GM21717 (cell line): ENCODE measurements around the gene LPAR1.

Source experiments
- ATAC-seq: cut with Tn5 transposase; IDR thresholded peaks from one replicate; pipeline ENCODE4 v1.9.1; 2021; ENCODE audit warnings: mild to moderate bottlenecking, moderate library complexity; ENCODE audit not compliant: unreplicated experiment

LPAR1 gene

GRCh38 chr9:110958847-110959246, 79.4 kb downstream of the LPAR1 start:
- no peak for ATAC-seq

- ATAC-seq, result no peak
Observed at GRCh38 chr9:110954822-110955291, 83.4 kb downstream of the LPAR1 start.

- ATAC-seq, result no peak
Observed at GRCh38 chr9:110952540-110952859, 85.8 kb downstream of the LPAR1 start.

DNA sequence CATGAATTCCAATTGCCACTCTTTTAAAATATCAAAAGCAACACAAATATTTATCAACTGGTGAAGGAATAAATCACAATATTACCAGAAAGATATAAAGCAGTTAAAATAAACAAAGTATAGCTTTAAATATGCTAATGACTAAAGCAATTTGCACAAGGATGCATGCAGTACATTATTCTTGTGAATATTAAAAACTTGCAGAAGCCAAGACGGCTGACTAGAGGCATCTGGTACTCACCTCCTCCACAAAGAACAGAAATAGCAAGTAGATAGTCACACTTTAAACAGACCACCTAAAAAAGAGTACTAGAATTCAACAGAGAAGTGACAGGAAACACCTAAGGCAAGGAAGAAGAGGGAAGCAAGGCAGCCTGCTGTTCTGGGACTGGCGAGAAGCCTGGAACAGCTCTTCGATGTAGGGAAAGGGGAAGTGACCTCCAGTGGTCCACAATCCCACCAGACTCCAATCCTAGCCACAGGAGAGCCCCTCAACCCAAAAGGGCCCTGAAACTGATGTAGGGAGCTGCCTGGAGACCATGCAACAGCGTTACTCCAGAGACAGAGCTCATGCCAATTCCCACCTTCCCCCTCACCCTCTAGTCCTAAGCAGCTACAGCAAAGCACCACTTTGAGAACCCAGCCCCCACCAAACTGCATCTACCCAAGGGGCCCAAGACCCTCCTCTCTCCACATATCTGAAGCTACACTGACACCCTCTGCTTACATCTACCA, 86.3 kb downstream of the LPAR1 start:
- ATAC-seq, result no peak

DNA sequence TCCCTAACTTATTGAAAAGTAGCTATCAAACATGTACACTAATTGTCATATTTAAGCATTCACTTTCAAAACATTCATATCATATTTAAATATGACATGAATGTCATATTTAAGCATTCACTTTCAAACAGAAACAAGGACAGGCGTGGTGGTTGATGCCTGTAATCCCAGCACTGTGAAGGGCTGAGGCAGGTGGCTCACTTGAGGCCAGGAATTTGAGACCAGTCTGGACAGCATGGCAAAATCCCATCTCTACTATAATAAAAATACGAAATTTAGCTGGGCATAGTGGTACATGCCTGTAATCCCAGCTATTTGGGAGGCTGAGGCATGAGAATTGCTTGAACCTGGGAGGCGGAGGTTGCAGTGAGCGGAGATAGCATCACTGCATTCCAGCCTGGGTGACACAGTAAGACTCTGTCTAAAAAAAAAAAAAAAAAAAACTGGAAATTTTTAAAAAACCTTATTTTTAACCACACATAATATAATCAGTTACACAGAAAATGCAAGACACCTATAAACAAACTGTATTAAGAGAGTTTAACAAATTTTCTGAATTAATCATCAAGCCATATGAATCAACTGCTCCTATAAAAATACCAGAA, 88.1 kb downstream of the LPAR1 start:
- no peak for ATAC-seq

- ATAC-seq, result no peak
Observed at GRCh38 chr9:110949081-110949480, 89.2 kb downstream of the LPAR1 start.

DNA sequence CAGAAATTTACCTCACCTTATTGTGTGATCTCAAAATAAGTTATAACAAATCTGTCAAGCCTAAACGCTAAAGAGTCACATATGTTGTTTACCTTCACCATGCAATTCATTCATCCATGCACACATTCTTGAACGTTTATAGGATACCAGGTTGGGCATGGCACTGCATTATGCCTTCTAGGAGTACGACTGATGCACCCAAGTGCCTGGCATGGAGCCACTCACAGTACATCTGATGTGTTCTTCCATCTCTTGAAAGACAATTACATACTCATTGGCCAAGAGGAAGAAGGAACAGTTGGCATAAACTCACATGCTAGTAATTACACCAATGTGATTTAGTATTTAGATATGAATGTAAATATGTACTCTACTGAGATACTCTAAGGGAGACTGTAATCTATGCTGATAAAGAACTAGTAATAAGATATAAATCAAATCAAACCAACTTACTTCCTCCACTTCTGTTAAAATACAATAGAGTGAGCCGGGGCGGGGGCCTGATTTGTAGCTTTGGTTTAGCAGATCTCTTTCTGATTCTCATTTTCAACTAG, 90.7 kb downstream of the LPAR1 start:
- no peak for ATAC-seq

DNA sequence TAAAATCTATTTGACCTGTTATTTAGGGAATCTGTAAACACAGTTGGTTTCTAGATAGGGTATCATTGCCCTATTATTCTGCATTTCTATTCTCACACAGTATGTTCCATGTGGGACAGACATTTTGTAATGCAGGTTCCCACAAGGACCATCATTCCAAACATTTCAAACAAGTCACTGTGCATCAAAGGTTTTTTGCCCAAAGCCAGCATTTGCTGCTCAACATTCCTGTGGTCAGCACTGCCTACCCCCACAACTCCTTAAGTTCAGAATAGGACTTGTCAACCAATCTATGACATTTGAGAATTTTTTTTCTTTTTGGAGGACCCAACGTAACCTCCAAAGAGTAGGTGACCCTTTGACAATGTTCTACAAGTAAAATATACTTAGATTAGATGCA, 95.7 kb downstream of the LPAR1 start:
- ATAC-seq, result no peak

GRCh38 chr9:110940951-110941557, 97.2 kb downstream of the LPAR1 start:
- ATAC-seq, result no peak

DNA sequence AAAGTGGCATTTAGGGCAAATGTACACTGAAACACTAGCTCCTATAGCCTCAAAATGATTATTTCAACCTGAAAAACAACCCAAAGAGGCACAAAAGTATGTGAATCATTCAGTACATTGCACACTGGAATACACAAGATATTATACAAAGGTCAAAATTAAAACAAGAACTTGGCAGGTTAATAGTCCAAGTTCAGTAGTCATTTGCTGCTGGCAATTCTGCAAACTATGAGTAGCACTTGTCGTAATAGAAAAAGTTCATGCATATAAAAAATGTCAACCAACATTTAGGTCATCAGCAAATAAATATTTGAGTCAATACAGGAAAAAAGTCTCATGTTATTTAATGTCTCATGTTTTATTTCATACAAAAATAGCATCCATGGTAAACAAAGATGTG, 98.7 kb downstream of the LPAR1 start:
- no peak for ATAC-seq

DNA sequence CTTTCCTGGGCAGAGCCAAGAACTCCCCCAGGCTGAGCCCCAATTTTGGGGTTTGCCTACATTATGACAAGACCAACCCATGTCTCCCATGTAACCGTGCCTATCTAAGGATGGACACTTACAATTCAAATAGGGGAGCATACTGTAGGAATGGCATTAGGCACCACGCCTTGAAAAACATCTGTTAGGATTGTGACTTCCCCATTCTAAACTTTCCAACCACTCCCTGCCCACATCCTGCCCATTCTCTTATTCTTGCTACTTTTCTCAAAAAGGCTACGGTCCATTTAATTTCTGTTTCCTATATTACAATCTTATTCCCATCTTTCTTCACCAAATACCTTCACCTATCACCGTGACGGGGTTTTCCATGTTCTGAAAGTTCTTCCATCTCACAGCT, 99.2 kb downstream of the LPAR1 start:
- ATAC-seq, result no peak

- ATAC-seq, result no peak
Observed at GRCh38 chr9:110938242-110938641, 100.0 kb downstream of the LPAR1 start.

DNA sequence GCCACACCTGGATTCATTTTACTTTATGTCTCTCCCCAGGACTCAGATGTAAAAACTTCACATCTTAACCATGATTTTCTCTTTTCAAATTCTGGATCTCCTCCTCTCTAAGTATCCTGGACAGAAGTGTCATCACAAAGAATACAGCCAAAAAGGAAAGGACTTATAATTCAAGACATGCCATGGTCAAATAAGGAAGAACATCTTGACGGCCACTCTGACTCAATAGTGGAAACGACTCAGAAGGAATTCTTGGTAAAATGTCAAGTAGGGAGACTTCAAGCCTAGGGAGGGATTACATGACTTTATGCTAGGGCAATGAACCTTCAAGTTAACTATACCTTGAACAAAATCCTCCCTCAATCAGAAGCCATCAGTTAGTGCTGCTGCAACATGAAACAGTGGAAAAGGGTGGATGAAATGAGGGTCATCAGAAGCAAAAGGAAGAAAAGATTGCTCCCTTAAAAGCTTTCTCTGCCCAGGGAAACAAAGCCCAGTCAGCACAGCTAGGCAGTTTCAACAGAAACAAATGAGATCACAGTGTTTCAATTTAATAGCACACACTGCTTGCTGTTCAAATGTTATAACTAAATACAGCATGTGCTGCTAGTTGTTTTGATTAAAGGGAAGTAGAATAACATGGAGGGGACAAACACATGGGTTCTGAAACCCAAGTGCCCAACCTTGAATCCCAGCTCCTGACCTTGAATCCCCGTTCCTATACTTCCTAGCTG, 101.4 kb downstream of the LPAR1 start:
- ATAC-seq, result no peak

GRCh38 chr9:110936237-110936636, 102.0 kb downstream of the LPAR1 start:
- ATAC-seq, result no peak

GRCh38 chr9:110935829-110936228, 102.4 kb downstream of the LPAR1 start:
- ATAC-seq, result no peak

GRCh38 chr9:110933350-110934001, 104.8 kb downstream of the LPAR1 start:
- peak; percentile 91 for ATAC-seq

GRCh38 chr9:110932863-110933262, 105.4 kb downstream of the LPAR1 start:
- ATAC-seq, result no peak

DNA sequence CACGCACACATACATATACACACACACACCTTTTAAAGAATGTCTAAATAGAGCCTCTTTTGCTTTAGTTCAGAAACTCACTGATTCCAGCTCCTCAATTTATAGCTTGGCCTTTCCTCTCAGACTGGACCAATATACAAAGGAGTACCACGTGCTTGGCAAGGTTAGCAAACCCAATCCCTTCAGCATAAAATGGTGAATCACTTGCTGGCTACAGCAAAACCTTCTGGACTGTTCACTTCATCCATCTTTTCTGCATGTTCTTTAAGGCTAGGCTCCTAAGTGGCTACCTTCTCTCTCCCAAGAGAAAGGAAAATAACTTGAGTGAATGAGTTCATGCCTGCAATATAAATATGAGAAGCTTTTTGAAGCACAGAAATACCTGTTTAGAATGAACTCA, 109.7 kb downstream of the LPAR1 start:
- ATAC-seq, result no peak

DNA sequence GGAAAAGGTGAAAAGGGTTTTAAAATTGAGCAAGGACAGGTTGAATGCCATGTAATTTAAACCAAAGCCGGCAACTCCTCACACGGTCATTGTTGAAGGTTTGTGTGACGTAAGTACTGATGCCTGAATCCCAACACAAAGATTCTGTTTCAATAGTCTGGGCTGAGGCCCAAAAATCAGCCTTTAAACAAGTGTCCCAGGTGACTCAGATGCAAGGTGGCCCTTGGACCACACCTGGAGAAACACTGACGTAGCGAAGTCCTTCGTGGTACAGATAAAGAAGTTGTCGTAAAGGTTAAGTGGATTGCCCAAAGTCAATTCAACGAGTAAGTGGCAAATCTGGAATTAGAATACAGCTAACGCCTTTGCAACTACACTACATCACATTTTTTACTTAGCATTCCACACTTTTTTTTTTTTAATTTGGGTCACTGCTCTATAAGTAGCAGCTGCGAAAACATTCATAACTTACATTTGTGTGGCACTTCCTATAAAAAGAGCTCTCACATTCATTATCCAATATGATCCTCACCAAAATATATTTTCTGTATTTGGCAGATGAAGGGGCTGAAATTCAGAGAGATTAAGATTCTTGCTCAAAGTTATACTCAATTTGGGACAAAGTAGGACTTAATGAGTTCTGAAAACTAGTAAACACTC, 111.3 kb downstream of the LPAR1 start:
- no peak for ATAC-seq

DNA sequence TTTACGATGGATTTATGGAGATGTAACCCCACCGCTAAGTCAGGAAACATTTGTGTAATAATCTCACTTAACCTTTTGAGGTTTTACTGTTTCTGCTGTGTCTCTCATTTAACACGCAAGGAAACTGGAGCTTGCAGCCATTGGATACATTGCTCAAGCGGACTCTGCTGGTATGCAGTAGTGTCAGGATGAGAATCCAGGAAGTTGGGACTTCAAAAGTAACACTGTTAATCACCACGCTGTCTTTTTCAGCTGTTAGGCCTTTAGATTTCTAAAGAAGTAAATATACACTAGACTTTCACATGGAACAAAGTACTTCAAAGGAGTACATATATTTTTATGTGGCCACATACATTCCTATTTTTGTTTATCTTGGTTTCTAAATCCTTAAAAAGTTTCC, 114.7 kb downstream of the LPAR1 start:
- ATAC-seq, result no peak
